RWPE2 (cell line): ENCODE data around the gene IL16.

Experiments
- ATAC-seq: fragments of 200-7000 bp; cut with Tn5 transposase; 3 replicates; pipeline ENCODE4 v1.9.1; 2021; ENCODE audit warnings: low read depth
- DNase-seq: peaks from one replicate; pipeline ENCODE4 v3.0.0-alpha.2; 2020; ENCODE audit warnings: low spot score
- H3K27ac ChIP-seq: fragments of 450-650 bp; 2 replicates; pipeline ENCODE4 v1.5.1; 2017; ENCODE audit warnings: mild to moderate bottlenecking; ENCODE audit not compliant: poor library complexity, severe bottlenecking
- H3K27me3 ChIP-seq: fragments of 250-450 bp; sonication (Bioruptor Pico); 2 replicates; pipeline ENCODE4 v1.5.1; 2021; ENCODE audit warnings: mild to moderate bottlenecking, moderate library complexity; ENCODE audit not compliant: insufficient read depth, poor library complexity, severe bottlenecking
- H3K36me3 ChIP-seq: fragments of 250-450 bp; sonication (Bioruptor Pico); 2 replicates; pipeline ENCODE4 v1.5.1; 2020; ENCODE audit warnings: low read depth, mild to moderate bottlenecking, moderate library complexity
- H3K4me1 ChIP-seq: fragments of 250-450 bp; sonication (Bioruptor Pico); 2 replicates; pipeline ENCODE4 v1.5.1; 2021; ENCODE audit warnings: mild to moderate bottlenecking, moderate library complexity; ENCODE audit not compliant: insufficient read depth, poor library complexity, severe bottlenecking
- H3K4me3 ChIP-seq: fragments of 250-450 bp; sonication (Bioruptor Pico); 2 replicates; pipeline ENCODE4 v1.5.1; 2021; ENCODE audit warnings: mild to moderate bottlenecking, moderate library complexity; ENCODE audit not compliant: severe bottlenecking
- H3K9me3 ChIP-seq: fragments of 250-450 bp; sonication (Bioruptor Pico); 2 replicates; pipeline ENCODE4 v1.5.1; 2021; ENCODE audit warnings: mild to moderate bottlenecking, moderate library complexity; ENCODE audit not compliant: severe bottlenecking
- CTCF ChIP-seq: fragments of 450-650 bp; IDR thresholded peaks from one replicate; pipeline ENCODE4 v1.5.1; 2017; ENCODE audit warnings: mild to moderate bottlenecking, moderate library complexity; ENCODE audit not compliant: poor library complexity, severe bottlenecking

IL16 gene

DNA sequence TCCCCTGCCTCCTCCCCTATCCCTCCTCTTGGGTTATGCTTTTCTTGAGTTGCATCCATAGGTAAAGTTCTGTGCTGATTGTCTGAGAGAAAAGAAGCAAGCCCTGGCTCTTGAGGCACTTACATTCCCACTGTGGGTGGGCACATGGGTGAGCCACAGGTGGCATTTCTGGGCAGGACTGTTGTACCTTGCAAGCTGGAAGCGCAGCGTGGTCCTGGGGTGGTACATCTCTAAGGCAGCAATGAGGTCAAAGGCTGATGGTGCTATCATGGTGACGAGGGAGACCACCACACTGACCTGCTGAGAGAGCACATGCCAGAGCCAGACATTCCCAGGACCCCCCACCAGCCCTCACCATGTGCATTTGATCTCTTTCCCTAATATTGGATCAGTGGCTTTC lies 152.6 kb downstream of the IL16 start:
- TF ChIP-seq CTCF, result no peak
- ATAC-seq (no peak), DNase-seq (no peak)
- no peaks in the 10 kb centered on the region for H3K27me3 ChIP-seq
- no peaks in the 10 kb centered on the region for H3K9me3 ChIP-seq
- no peak overlapping the region for H3K4me3 ChIP-seq
- H3K36me3 ChIP-seq, result no peaks in the 10 kb centered on the region
- no peak overlapping the region for H3K27ac ChIP-seq
- H3K4me1 ChIP-seq, result no peaks in the 10 kb centered on the region

- Histone ChIP-seq H3K36me3 (no peaks in the 10 kb centered on the region), H3K27me3 (no peaks in the 10 kb centered on the region), H3K4me1 (no peaks in the 10 kb centered on the region), H3K27ac (no peak overlapping the region), H3K9me3 (no peaks in the 10 kb centered on the region), H3K4me3 (no peak overlapping the region)
- no peak for DNase-seq
- no peak for TF ChIP-seq CTCF
- ATAC-seq, result no peak
These were observed 155.0 kb downstream of the IL16 start for GRCh38 chr15:81351651-81352050.

- no peaks in the 10 kb centered on the region for H3K9me3 ChIP-seq
- no peak overlapping the region for H3K27ac ChIP-seq
- no peaks in the 10 kb centered on the region for H3K27me3 ChIP-seq
- no peaks in the 10 kb centered on the region for H3K36me3 ChIP-seq
- H3K4me1 ChIP-seq, result no peaks in the 10 kb centered on the region
- H3K4me3 ChIP-seq, result no peak overlapping the region
- no peak for TF ChIP-seq CTCF
- ATAC-seq, result no peak
- DNase-seq, result no peak
These were observed 159.6 kb downstream of the IL16 start for GRCh38 chr15:81356252-81356651.

- no peak overlapping the region for H3K4me3 ChIP-seq
- H3K27ac ChIP-seq, result no peak overlapping the region
- H3K4me1 ChIP-seq, result no peaks in the 10 kb centered on the region
- ATAC-seq (no peak), DNase-seq (no peak)
- H3K9me3 ChIP-seq, result no peaks in the 10 kb centered on the region
- TF ChIP-seq CTCF, result no peak
- H3K36me3 ChIP-seq, result no peaks in the 10 kb centered on the region
- H3K27me3 ChIP-seq, result no peaks in the 10 kb centered on the region
These were observed 160.6 kb downstream of the IL16 start for GRCh38 chr15:81357180-81357686.

GRCh38 chr15:81358248-81358647 lies 161.6 kb downstream of the IL16 start:
- no peak for TF ChIP-seq CTCF
- no peak for ATAC-seq
- Histone ChIP-seq H3K27me3 (no peaks in the 10 kb centered on the region), H3K9me3 (no peaks in the 10 kb centered on the region), H3K4me1 (no peaks in the 10 kb centered on the region), H3K4me3 (no peak overlapping the region), H3K36me3 (no peaks in the 10 kb centered on the region), H3K27ac (no peak overlapping the region)
- DNase-seq, result no peak
